ENCODE results near the gene SLC34A1. TPM values are rescaled to one million over a fixed set of nuclear protein-coding genes. Genes with fewer than 3 reads are reported as not detected.
"Not testable (repeated sequence)": the region's sequence is repeated elsewhere in the genome, so short reads cannot be mapped to it uniquely, and the experiment has no call there.

SLC34A1 gene
- not detected in 2 replicates for total RNA-seq (2014; rRNA removed; shearing (Covaris generic))

- no peak within 1 kb of the TSS for H3K4me3 ChIP-seq (ENCODE audit: insufficient read depth, low read depth, low read length)
- DNase-seq, result no peak
- peaks cover 3% of the 10 kb centered on the region for H3K27me3 ChIP-seq (ENCODE audit: control insufficient read depth, insufficient read depth, low read length)
- no peaks in the 10 kb centered on the region for H3K36me3 ChIP-seq (replicated peaks; ENCODE audit: control insufficient read depth, insufficient read depth, low read length)
Observed at GRCh38 chr5:177384134-177384533, at the start of gene SLC34A1. SLC34A1 (plus strand) TSS chr5:177384434; CDS start chr5:177385742, 1,308 bp downstream.

- DNase-seq, result no peak
- H3K27me3 ChIP-seq (ENCODE audit: control insufficient read depth, insufficient read depth, low read length), result no peaks in the 10 kb centered on the region
- no peak overlapping the region for H3K4me3 ChIP-seq (ENCODE audit: insufficient read depth, low read depth, low read length)
- peaks cover 20% of the 10 kb centered on the region for H3K36me3 ChIP-seq (replicated peaks; ENCODE audit: control insufficient read depth, insufficient read depth, low read length)
Observed at GRCh38 chr5:177334781-177335700, 49.2 kb upstream of the SLC34A1 start.

DNA sequence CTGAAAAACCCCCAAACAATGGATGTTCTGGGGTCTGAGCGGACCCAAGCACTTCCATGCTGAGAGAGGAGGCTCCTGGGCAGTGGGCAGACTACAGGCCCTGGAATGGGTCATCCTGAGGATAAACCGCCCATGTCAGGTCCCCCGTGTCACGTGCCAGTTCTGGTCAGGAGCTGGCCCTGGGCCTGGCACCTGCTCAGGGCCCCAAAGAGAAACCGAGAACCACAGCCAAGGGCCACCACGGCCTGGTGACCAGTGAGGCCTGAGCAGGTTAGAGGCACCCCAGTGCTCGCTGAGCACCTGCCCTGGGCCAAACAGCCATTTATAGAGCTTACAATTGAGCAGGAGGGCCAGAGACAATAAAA, 48.6 kb upstream of the SLC34A1 start:
- Histone ChIP-seq H3K4me3 (ENCODE audit: insufficient read depth, low read depth, low read length) (no peak overlapping the region), H3K36me3 (replicated peaks; ENCODE audit: control insufficient read depth, insufficient read depth, low read length) (peaks cover 20% of the 10 kb centered on the region), H3K27me3 (ENCODE audit: control insufficient read depth, insufficient read depth, low read length) (no peaks in the 10 kb centered on the region)
- no peak for DNase-seq

- H3K27me3 ChIP-seq (ENCODE audit: control insufficient read depth, insufficient read depth, low read length), result no peaks in the 10 kb centered on the region
- peaks cover 20% of the 10 kb centered on the region for H3K36me3 ChIP-seq (replicated peaks; ENCODE audit: control insufficient read depth, insufficient read depth, low read length)
- no peak overlapping the region for H3K4me3 ChIP-seq (ENCODE audit: insufficient read depth, low read depth, low read length)
- DNase-seq, result peak; percentile 64
Observed at GRCh38 chr5:177336112-177336511, 48.1 kb upstream of the SLC34A1 start.

DNA sequence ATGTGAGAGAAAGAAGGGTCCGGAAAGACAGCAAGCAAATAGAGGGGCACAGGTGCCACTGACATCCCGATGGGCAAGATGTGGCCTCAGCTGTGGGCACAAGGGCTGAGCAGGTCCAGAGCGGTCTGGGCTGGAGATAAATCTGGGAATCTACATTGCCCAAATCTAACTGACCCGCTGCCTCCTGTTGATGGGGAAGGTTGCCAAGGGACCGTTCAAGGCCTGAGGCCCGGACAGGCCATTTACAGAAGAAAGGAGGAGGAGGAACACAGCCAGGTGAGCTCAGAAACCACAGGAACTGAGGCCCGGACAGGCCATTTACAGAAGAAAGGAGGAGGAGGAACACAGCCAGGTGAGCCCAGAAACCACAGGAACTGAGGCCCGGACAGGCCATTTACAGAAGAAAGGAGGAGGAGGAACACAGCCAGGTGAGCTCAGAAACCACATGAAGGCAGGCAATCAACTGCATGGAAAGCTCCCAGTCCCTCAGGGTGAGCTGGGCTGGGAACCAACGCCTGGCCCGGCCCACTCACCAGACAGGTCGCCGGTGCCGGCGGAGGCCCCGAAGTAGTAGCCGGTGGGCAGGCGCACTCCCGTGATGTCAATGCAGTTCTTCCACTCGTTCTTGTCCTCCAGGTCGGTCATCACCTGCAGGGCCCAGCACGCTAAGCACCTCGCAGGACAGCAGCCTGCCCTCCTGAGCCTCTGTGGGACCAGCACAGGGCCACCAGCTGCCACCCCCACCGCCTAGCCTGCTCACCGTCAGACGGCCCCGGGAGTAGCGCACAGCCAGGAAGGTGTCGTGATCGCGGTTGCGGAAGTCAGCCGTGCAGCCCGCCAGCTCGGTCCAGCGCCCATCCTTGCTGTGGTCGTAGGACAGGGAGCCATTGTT, 47.4 kb upstream of the SLC34A1 start:
- H3K4me3 ChIP-seq (ENCODE audit: insufficient read depth, low read depth, low read length), result no peak overlapping the region
- no peak for DNase-seq
- no peaks in the 10 kb centered on the region for H3K27me3 ChIP-seq (ENCODE audit: control insufficient read depth, insufficient read depth, low read length)
- peaks cover 21% of the 10 kb centered on the region for H3K36me3 ChIP-seq (replicated peaks; ENCODE audit: control insufficient read depth, insufficient read depth, low read length)

DNA sequence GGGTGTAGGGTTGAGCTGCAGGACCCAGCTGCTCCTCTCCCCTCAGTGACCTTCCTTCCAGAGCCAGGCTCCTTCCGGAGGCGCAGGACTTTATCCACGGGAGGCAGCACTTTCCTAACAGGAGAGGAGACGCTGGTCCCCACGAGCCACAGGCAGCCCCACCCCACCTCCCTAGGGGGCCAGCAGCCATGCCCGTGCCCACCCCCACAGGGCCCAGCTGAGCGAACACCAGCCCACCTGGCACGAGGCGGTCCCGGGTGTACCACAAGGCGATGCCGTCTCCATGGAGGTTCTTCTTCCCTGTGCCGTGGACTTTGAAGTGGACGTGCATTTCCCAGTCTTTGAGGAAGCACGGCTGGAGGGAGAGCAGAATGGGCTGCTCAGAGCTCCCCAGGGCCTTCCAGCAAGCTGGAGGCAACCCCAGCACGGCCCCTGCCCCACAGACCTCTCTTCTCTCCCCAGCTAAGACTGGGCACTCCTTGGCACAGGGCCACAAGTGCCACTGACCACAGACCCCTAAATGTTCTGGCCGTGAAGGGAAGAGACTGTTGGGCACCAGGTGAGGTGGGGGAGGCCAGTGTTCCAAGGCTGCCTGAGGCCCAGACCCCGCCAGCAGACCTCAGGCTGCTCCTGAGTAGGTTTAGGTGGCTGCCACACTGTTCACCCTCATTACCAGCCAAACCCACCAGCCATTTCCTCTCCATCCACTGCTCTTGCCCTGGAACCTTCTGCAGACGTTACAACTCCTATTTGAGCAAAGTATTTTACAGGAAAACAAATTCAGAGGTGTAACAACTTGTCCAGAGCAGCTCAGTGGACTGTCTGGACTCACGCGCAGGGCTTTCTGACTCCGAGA, 45.8 kb upstream of the SLC34A1 start:
- no peak for DNase-seq
- Histone ChIP-seq H3K36me3 (replicated peaks; ENCODE audit: control insufficient read depth, insufficient read depth, low read length) (peaks cover 20% of the 10 kb centered on the region), H3K27me3 (ENCODE audit: control insufficient read depth, insufficient read depth, low read length) (no peaks in the 10 kb centered on the region)

DNA sequence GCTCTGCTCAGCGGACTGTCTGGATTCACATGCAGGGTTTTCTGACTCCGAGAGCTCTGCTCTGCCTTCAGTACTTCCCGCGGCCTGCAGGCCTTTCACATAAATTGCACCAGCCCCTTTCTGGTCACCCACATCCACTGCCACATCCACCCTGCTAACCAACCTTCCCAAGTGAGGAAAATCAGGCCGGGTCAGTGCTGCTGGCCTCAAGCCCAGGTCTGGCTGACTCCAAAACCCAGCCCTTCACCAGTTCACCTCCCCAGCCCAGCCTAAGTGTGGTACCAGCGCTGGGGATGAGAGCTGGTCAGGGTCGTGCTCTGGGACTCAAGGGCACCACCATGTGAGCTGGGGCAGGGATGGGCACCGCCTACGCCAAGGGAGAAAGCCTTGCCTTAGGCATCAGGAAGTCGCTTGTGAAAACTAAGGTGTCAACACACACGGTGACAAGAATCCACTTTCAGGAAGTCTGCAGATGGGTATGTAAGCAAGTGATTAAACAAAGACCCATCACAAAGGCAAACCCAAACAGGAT, 45.1 kb upstream of the SLC34A1 start:
- Histone ChIP-seq H3K27me3 (ENCODE audit: control insufficient read depth, insufficient read depth, low read length) (no peaks in the 10 kb centered on the region), H3K36me3 (replicated peaks; ENCODE audit: control insufficient read depth, insufficient read depth, low read length) (peaks cover 15% of the 10 kb centered on the region), H3K4me3 (ENCODE audit: insufficient read depth, low read depth, low read length) (no peak overlapping the region)
- peak; percentile 19 for DNase-seq

More for the DNA sequence above, 45.8 kb upstream of the SLC34A1 start:
- H3K4me3 ChIP-seq (ENCODE audit: insufficient read depth, low read depth, low read length), result no peak overlapping the region

DNA sequence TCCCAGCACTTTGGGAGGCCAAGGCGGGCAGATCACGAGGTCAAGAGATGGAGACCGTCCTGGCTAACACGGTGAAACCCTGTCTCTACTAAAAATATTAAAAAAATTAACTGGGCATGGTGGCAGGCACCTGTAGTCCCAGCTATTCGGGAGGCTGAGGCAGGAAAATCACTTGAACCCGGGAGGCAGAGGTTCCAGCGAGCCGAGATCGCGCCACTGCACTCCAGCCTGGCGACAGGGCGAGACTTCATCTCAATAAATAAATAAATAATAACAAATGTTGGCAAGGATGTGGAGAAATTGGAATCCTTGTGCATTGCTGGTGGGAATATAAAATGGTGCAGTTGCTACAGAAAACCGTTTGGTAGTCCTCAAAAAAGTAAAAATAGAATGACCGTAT, 41.2 kb upstream of the SLC34A1 start:
- DNase-seq; H3K27me3 ChIP-seq (ENCODE audit: control insufficient read depth, insufficient read depth, low read length); H3K4me3 ChIP-seq (ENCODE audit: insufficient read depth, low read depth, low read length); H3K36me3 ChIP-seq (replicated peaks; ENCODE audit: control insufficient read depth, insufficient read depth, low read length): not testable (repeated sequence)

GRCh38 chr5:177343777-177344176, 40.5 kb upstream of the SLC34A1 start:
- no peaks in the 10 kb centered on the region for H3K27me3 ChIP-seq (ENCODE audit: control insufficient read depth, insufficient read depth, low read length)
- 0 out of 2 replicates have a peak, but pooled peaks cover 1% of the 10 kb centered on the region for H3K36me3 ChIP-seq (replicated peaks; ENCODE audit: control insufficient read depth, insufficient read depth, low read length)
- H3K4me3 ChIP-seq (ENCODE audit: insufficient read depth, low read depth, low read length), result no peak overlapping the region
- DNase-seq, result no peak

DNA sequence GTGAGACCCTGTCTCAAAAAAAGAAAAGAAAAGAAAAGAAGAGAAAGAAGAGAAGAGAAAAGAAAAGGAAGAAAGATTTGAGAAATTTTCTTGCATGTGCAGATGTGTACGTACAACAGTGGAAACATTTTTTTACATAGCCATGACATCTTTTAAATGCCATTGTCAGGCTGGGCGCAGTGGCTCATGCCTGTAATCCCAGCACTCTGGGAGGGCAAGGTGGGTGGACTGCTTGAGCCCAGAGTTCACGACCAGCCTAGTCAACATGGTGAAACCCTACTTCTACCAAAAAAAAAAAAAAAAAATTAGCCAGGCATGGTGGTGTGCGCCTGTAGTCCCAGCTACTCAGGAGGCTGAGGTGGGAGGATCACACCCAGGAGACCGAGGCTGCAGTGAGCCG, 39.3 kb upstream of the SLC34A1 start:
- H3K27me3 ChIP-seq (ENCODE audit: control insufficient read depth, insufficient read depth, low read length), result no peaks in the 10 kb centered on the region
- H3K4me3 ChIP-seq (ENCODE audit: insufficient read depth, low read depth, low read length), result no peak overlapping the region
- DNase-seq, result no peak
- peaks cover 6% of the 10 kb centered on the region for H3K36me3 ChIP-seq (replicated peaks; ENCODE audit: control insufficient read depth, insufficient read depth, low read length)

DNA sequence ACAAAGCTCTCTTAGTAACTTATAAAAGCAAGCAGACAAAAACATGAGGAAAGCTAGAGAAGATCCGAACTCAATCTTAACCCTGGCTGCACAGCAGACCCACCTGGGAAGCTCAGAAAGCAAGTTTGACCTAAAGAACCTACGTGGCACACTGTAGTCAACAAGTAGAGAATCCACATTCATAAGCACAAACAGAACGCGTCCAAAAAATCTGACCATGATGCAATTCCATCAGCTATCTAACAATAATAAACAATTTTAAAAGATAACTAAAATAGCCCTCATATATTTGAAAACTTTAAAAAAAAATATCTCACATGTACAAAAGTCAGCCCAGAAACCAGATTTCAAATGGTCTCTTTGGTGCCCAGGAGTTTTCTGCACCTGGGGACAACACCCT, 37.4 kb upstream of the SLC34A1 start:
- peaks cover 7% of the 10 kb centered on the region for H3K36me3 ChIP-seq (replicated peaks; ENCODE audit: control insufficient read depth, insufficient read depth, low read length)
- no peaks in the 10 kb centered on the region for H3K27me3 ChIP-seq (ENCODE audit: control insufficient read depth, insufficient read depth, low read length)
- H3K4me3 ChIP-seq (ENCODE audit: insufficient read depth, low read depth, low read length), result no peak overlapping the region
- DNase-seq, result no peak

DNA sequence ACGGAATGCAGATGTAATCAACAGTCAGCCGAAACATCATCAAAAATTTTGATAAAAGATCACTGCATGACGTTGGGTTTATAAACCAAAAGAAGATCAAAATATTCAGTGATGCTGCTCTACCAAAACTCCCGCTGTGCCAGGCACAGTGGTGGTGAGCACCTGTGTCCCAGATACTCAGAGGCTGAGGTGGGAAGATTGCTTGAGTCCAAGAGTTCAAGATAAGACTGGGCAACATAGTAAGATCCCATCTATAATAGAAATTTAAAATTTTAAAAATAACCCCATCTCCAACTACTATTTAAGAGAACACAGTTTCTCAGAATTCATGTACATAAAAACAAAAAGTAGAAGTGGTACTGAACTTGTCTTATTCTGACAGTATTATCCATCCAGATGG, 36.5 kb upstream of the SLC34A1 start:
- peaks cover 7% of the 10 kb centered on the region for H3K36me3 ChIP-seq (replicated peaks; ENCODE audit: control insufficient read depth, insufficient read depth, low read length)
- no peak for DNase-seq
- H3K27me3 ChIP-seq (ENCODE audit: control insufficient read depth, insufficient read depth, low read length), result no peaks in the 10 kb centered on the region
- no peak overlapping the region for H3K4me3 ChIP-seq (ENCODE audit: insufficient read depth, low read depth, low read length)

GRCh38 chr5:177349362-177349647, 34.9 kb upstream of the SLC34A1 start:
- Histone ChIP-seq H3K27me3 (ENCODE audit: control insufficient read depth, insufficient read depth, low read length) (no peaks in the 10 kb centered on the region), H3K36me3 (replicated peaks; ENCODE audit: control insufficient read depth, insufficient read depth, low read length) (peaks cover 7% of the 10 kb centered on the region), H3K4me3 (ENCODE audit: insufficient read depth, low read depth, low read length) (no peak overlapping the region)
- no peak for DNase-seq

- no peak overlapping the region for H3K4me3 ChIP-seq (ENCODE audit: insufficient read depth, low read depth, low read length)
- no peak for DNase-seq
- no peaks in the 10 kb centered on the region for H3K27me3 ChIP-seq (ENCODE audit: control insufficient read depth, insufficient read depth, low read length)
- peaks cover 7% of the 10 kb centered on the region for H3K36me3 ChIP-seq (replicated peaks; ENCODE audit: control insufficient read depth, insufficient read depth, low read length)
Observed at GRCh38 chr5:177349762-177350161, 34.5 kb upstream of the SLC34A1 start.

Data from H7 (cell line).